ENCODE measurements around the gene BEGAIN. TPM values are rescaled to one million over a fixed set of nuclear protein-coding genes. Genes with fewer than 3 reads are reported as not detected.
A peak's percentile ranks its signal among the peaks of the same experiment; 100 is the strongest.

The BEGAIN gene
- total and polyA plus RNA-seq, 2 of the 8 experiments (the other 6 are each of a cell fraction or from before 2014, with no cell fraction given), result 2.9 to 3.0 TPM

- Histone ChIP-seq H2BK15ac (ENCODE audit: low read length) (no peak overlapping the region), H3K9ac (replicated peaks in 1 of 4; ENCODE audit: extremely low read depth in 1 of 4, low read depth in 3 of 4, low read length in 3 of 4) (no peak overlapping the region), H2BK5ac (ENCODE audit: low read depth, low read length) (no peak overlapping the region), H2AK5ac (ENCODE audit: low read depth, low read length) (no peak overlapping the region), H4K20me1 (replicated peaks in 1 of 2; ENCODE audit: control insufficient read depth in 1 of 2, insufficient read depth in 2 of 2, low read length in 2 of 2) (peaks cover 0 to 6% of the 10 kb centered on the region in 2 experiments), H2BK12ac (ENCODE audit: low read depth, low read length) (no peak overlapping the region), H3K4me3 (ENCODE audit: extremely low read depth in 1 of 4, insufficient read depth in 2 of 4, low read depth in 3 of 4, low read length in 4 of 4) (no peak overlapping the region), H3K4me1 (replicated peaks in 1 of 4; ENCODE audit: control insufficient read depth in 3 of 4, insufficient read depth in 4 of 4, low read length in 3 of 4) (peaks cover 0 to 14% (median 10%) of the 10 kb centered on the region in 4 experiments; a peak in 6 of 7 replicates), H3K56ac (replicated peaks; ENCODE audit: insufficient read length, low read depth, low read length) (no peak overlapping the region), H2BK20ac (ENCODE audit: low read length) (no peak overlapping the region), H4K5ac (ENCODE audit: insufficient read length, low read depth, low read length) (no peak overlapping the region), H3K4ac (replicated peaks; ENCODE audit: insufficient read length, low read depth, low read length) (no peak overlapping the region), H3K79me2 (ENCODE audit: control insufficient read depth in 1 of 2, insufficient read depth in 2 of 2, low read length in 2 of 2) (no peaks in the 10 kb centered on the region), H3K14ac (ENCODE audit: insufficient read length) (no peak overlapping the region), H3K27ac (ENCODE audit: low read depth, low read length) (no peak overlapping the region), H3K9me3 (ENCODE audit: insufficient read depth in 2 of 2, low read depth in 1 of 2, low read length in 1 of 2) (no peaks in the 10 kb centered on the region), H2BK120ac (replicated peaks; ENCODE audit: low read depth, low read length) (no peak overlapping the region), H4K8ac (ENCODE audit: extremely low read depth, insufficient read depth, low read length) (peak overlapping the region; percentile 83; the same call in 1 of the 2 replicates), H2AFZ (ENCODE audit: low read length) (no peak overlapping the region), H4K91ac (replicated peaks; ENCODE audit: insufficient read length, low read length) (no peak overlapping the region), H3K18ac (ENCODE audit: extremely low read depth, low read length) (no peak overlapping the region), H3K27me3 (replicated peaks in 1 of 4; ENCODE audit: control insufficient read depth in 3 of 4, extremely low read depth in 1 of 4, insufficient read depth in 3 of 4, low read length in 3 of 4) (peaks cover 0 to 4% (median 3%) of the 10 kb centered on the region in 4 experiments; a peak in 3 of 7 replicates), H3K23me2 (ENCODE audit: low read depth, low read length) (no peaks in the 10 kb centered on the region), H3K79me1 (ENCODE audit: low read depth, low read length) (no peaks in the 10 kb centered on the region), H3K4me2 (ENCODE audit: insufficient read depth in 1 of 2, low read depth in 2 of 2, low read length in 2 of 2) (no peak overlapping the region), H3K36me3 (ENCODE audit: control insufficient read depth in 2 of 4, insufficient read depth in 4 of 4, low read length in 3 of 4) (no peaks in the 10 kb centered on the region), H3K23ac (ENCODE audit: insufficient read length) (no peak overlapping the region)
- FAIRE-seq (no peak), DNase-seq (ENCODE audit: low read depth in 1 of 2, low spot score in 2 of 2) (no peak)
- ChIA-PET POLR2A (ENCODE audit: partially characterized antibody) (interaction anchor here (1.2 to 1.6 kb wide), 2 partner anchors 11 to 14 kb away, joined by 3 to 5 read pairs; no protein-coding TSS in a partner anchor), CTCF (ENCODE audit: partially characterized antibody) (interaction anchor here (1.1 to 2.9 kb wide), 7 partner anchors 10 to 122 kb away, joined by 3 to 14 read pairs (median 5); no protein-coding TSS in a partner anchor)
- TF ChIP-seq SP1 (IDR thresholded peaks at IDR 0.05; ENCODE audit: low read depth, low read length) (no peak), E2F6 (IDR thresholded peaks at IDR 0.05) (no peak), BCL11A (IDR thresholded peaks at IDR 0.05; ENCODE audit: low read depth in 2 of 2, low read length in 2 of 2) (no peak), SP4 (IDR thresholded peaks at IDR 0.05; ENCODE audit: low read length) (no peak)
- 85% methylated on average over 9 of the region's 9 CpGs; no CpG with 5 or more reads in 1 of the 2 experiments for WGBS, 2 experiments (ENCODE audit: extremely low coverage in 1 of 2, insufficient coverage in 1 of 2, insufficient read length in 1 of 2, insufficient replicate concordance in 2 of 2, low coverage in 1 of 2, low lambda C conversion rate in 2 of 2, missing lambda C conversion rate in 1 of 2)
Observed at GRCh38 chr14:100560471-100560870, 26.7 kb downstream of the BEGAIN start.

Measured in H1 (cell line).